A549 (cell line): ENCODE measurements around the gene C1orf53. TPM values are rescaled to one million over a fixed set of nuclear protein-coding genes. Genes with fewer than 3 reads are reported as not detected.

Source experiments
- ATAC-seq, 2 experiments: fragments of 200-7000 bp in 1 of 2; fragments of >200 bp in 1 of 2; cut with Nextera tagmentation in 1 of 2; cut with Tn5 transposase in 1 of 2; 3 replicates each; pipeline versions ENCODE4 v1.8.0 to v1.9.1; 2018 to 2020; ENCODE audit warnings: mild to moderate bottlenecking in 1 of 2, moderate library complexity in 1 of 2
- CTCF ChIA-PET: fragments of 300-600 bp; sonication (Branson Sonifier 250); formaldehyde crosslinking; extraction: SDS; loops from one replicate; lab custom pipeline; 2021; ENCODE audit warnings: antibody characterized with exemption, inconsistent platforms; lab: Yijun Ruan, JAX
- POLR2A ChIA-PET: fragments of 350-600 bp; formaldehyde crosslinking; extraction: SDS; loops from one replicate; lab custom pipeline; 2021; ENCODE audit warnings: antibody characterized with exemption, inconsistent platforms; lab: Yijun Ruan, JAX
- DNase-seq, 2 experiments: peaks; one replicate each; pipeline versions ENCODE4 v3.0.0 to v3.0.0-alpha.2; 2011 to 2016; ENCODE audit warnings: low read depth in 1 of 2, low spot score in 1 of 2
- FAIRE-seq: peaks from 2 replicates; lab custom pipeline; 2011; peaks lifted over from hg19 to GRCh38; lab: Jason Lieb, UNC
- H3K27ac ChIP-seq, 2 experiments: fragments of >200 bp; sonication (Bioruptor Twin); formaldehyde crosslinking; 3 replicates each; pipeline ENCODE4 v1.5.1; 2016 to 2017
- H3K4me1 ChIP-seq: fragments of >200 bp; sonication (Bioruptor Twin); formaldehyde crosslinking; 3 replicates; pipeline ENCODE4 v1.6.1; 2016
- H3K4me2 ChIP-seq: fragments of >200 bp; sonication (Bioruptor Twin); formaldehyde crosslinking; 3 replicates; pipeline ENCODE4 v1.6.1; 2016
- H3K4me3 ChIP-seq: fragments of >200 bp; sonication (Bioruptor Twin); formaldehyde crosslinking; 3 replicates; pipeline ENCODE4 v1.5.1; 2016
- H3K9me3 ChIP-seq: fragments of >200 bp; sonication (Bioruptor Twin); formaldehyde crosslinking; 3 replicates; pipeline ENCODE4 v1.6.1; 2016
- ATOH8 ChIP-seq: fragments of 250-450 bp; sonication (Bioruptor Pico); IDR thresholded peaks from 2 replicates; pipeline ENCODE4 v1.5.0; 2020; ENCODE audit warnings: low read depth, mild to moderate bottlenecking, moderate library complexity
- BCL3 ChIP-seq: fragments of >200 bp; sonication (Bioruptor Twin); formaldehyde crosslinking; IDR thresholded peaks from 3 replicates; pipeline ENCODE4 v1.6.1; 2016
- CEBPB ChIP-seq, 2 experiments: fragments of >200 bp in 1 of 2; sonication (Bioruptor Twin) in 1 of 2; formaldehyde crosslinking in 1 of 2; IDR thresholded peaks; 2 replicates each; pipeline ENCODE4 v1.6.1; 2012 to 2016
- ESRRA ChIP-seq: fragments of 150-350 bp; IDR thresholded peaks from 2 replicates; pipeline ENCODE4 v1.6.1; 2014; ENCODE audit warnings: mild to moderate bottlenecking, low read length, borderline replicate concordance
- FOSL2 ChIP-seq, 2 experiments: fragments of 450-650 bp in 1 of 2; fragments of >200 bp in 1 of 2; sonication (Bioruptor Twin) in 1 of 2; formaldehyde crosslinking; IDR thresholded peaks; 2 replicates each; pipeline versions ENCODE4 v1.5.0 to v1.6.1; 2016 to 2020; ENCODE audit warnings: mild to moderate bottlenecking in 1 of 2, moderate library complexity in 1 of 2
- GATA3 ChIP-seq: IDR thresholded peaks from 2 replicates; pipeline ENCODE4 v1.6.1; 2012; ENCODE audit warnings: borderline replicate concordance
- HDAC2 ChIP-seq: fragments of 200-600 bp; sonication (generic); IDR thresholded peaks from 2 replicates; pipeline ENCODE4 v1.6.1; 2016
- HES2 ChIP-seq: fragments of >200 bp; sonication (Bioruptor Twin); formaldehyde crosslinking; IDR thresholded peaks from 2 replicates; pipeline ENCODE4 v1.6.1; 2016
- HMGXB4 ChIP-seq: fragments of 250-450 bp; sonication (Bioruptor Pico); IDR thresholded peaks from 2 replicates; pipeline ENCODE4 v1.5.0; 2021; ENCODE audit warnings: mild to moderate bottlenecking, moderate library complexity, borderline replicate concordance
- HOXA7 ChIP-seq: fragments of 250-450 bp; sonication (Bioruptor Pico); IDR thresholded peaks from 2 replicates; pipeline ENCODE4 v1.5.0; 2020; ENCODE audit warnings: mild to moderate bottlenecking, moderate library complexity
- JUN ChIP-seq, 2 experiments: fragments of >200 bp; sonication (Bioruptor Twin); formaldehyde crosslinking; IDR thresholded peaks; 2 replicates in 1 of 2; 3 replicates in 1 of 2; pipeline ENCODE4 v1.6.1; 2016 to 2017
- MAFK ChIP-seq: fragments of 450-650 bp; IDR thresholded peaks from 2 replicates; pipeline ENCODE4 v1.6.1; 2014; ENCODE audit not compliant: partially characterized antibody
- MYC ChIP-seq: IDR thresholded peaks from 2 replicates; pipeline ENCODE4 v1.6.1; 2012; ENCODE audit warnings: mild to moderate bottlenecking, inconsistent platforms, low read length, improper control_type of control experiment, borderline replicate concordance
- NPAS2 ChIP-seq: fragments of 250-450 bp; sonication (Bioruptor Pico); IDR thresholded peaks from 2 replicates; pipeline ENCODE4 v1.8.0; 2022; ENCODE audit warnings: mild to moderate bottlenecking, moderate library complexity, borderline replicate concordance
- POLR2A ChIP-seq: IDR thresholded peaks from 2 replicates; pipeline ENCODE4 v1.6.1; 2012; ENCODE audit warnings: mild to moderate bottlenecking, low read length
- RCOR1 ChIP-seq: fragments of 150-350 bp; IDR thresholded peaks from 2 replicates; pipeline ENCODE4 v1.6.1; 2014; ENCODE audit warnings: antibody characterized with exemption, low read length, low read depth
- RNF2 ChIP-seq: fragments of 200-600 bp; sonication (generic); IDR thresholded peaks from 2 replicates; pipeline ENCODE4 v1.6.1; 2016; ENCODE audit warnings: low read depth, mild to moderate bottlenecking, antibody characterized with exemption, moderate library complexity, borderline replicate concordance
- SREBF2 ChIP-seq: fragments of 450-650 bp; IDR thresholded peaks from 2 replicates; pipeline ENCODE4 v1.6.1; 2014; ENCODE audit warnings: mild to moderate bottlenecking, moderate library complexity
- TP53 ChIP-seq: fragments of 250-450 bp; sonication (Bioruptor Pico); IDR thresholded peaks from 2 replicates; pipeline ENCODE4 v1.5.0; 2021; ENCODE audit warnings: mild to moderate bottlenecking, moderate library complexity
- USF2 ChIP-seq: fragments of 450-650 bp; IDR thresholded peaks from 2 replicates; pipeline ENCODE4 v1.6.1; 2014; ENCODE audit warnings: antibody characterized with exemption
- ZC3H11A ChIP-seq: fragments of 450-650 bp; IDR thresholded peaks from 2 replicates; pipeline ENCODE4 v1.6.1; 2014; ENCODE audit warnings: antibody characterized with exemption, mild to moderate bottlenecking
- ZNF302 ChIP-seq: fragments of 250-450 bp; sonication (Bioruptor Pico); IDR thresholded peaks from 2 replicates; pipeline ENCODE4 v1.9.0; 2021; ENCODE audit warnings: inconsistent platforms, mild to moderate bottlenecking, moderate library complexity
- WGBS: methylation state at CpG from one replicate; pipeline ENCODE4 v1.1.6; 2017; ENCODE audit errors: missing lambda C conversion rate; 5-methylcytosine and 5-hydroxymethylcytosine counted together
- polyA plus RNA-seq, 4 experiments: library from polyadenylated mRNA; depleted of rRNA in 3 of 4; stranded (reverse); fragments of >200 nt; fragmentation: RNase III in 1 of 4; extraction: RNeasy Plus Mini Kit Qiagen cat#74134 plus additional on column Dnase treatment in 1 of 4; gene quantifications; 2 replicates in 3 of 4; 3 replicates in 1 of 4; pipeline ENCODE4 v1.2.3, GENCODE V29; 2011 to 2017

C1orf53 gene
- polyA plus RNA-seq, 2 of the 4 experiments (the other 2 are of a cell fraction): 5.7 to 7.9 TPM

- Histone ChIP-seq H3K4me1 (peaks cover 9% of the 10 kb centered on the region), H3K27ac (no peak overlapping the region), H3K9me3 (no peaks in the 10 kb centered on the region), H3K4me2 (no peak overlapping the region), H3K4me3 (no peak overlapping the region)
- POLR2A ChIA-PET: no interaction called here
- no peak for ATAC-seq
- no peak for TF ChIP-seq RNF2
- no peak for TF ChIP-seq FOSL2 (IDR thresholded peaks at IDR 0.05)
- no peak for TF ChIP-seq FOSL2 (CRISPR knock-in tag; IDR thresholded peaks at IDR 0.05)
- TF ChIP-seq BCL3: no peak
- TF ChIP-seq HDAC2: no peak
- TF ChIP-seq MYC: no peak
- no peak for TF ChIP-seq CEBPB (IDR thresholded peaks at IDR 0.05)
- TF ChIP-seq USF2: no peak
- no peak for TF ChIP-seq NPAS2 (CRISPR knock-in tag)
- TF ChIP-seq ZC3H11A: no peak
- TF ChIP-seq, all 56 proteins: peak for 0
- 93% methylated on average over 25 of the region's 33 CpGs for WGBS
- FAIRE-seq: no peak
- CTCF ChIA-PET: interaction anchor here (0.7 to 1.8 kb wide), 3 partner anchors 19 to 402 kb away, joined by 3 to 5 read pairs (median 3); partner anchors contain the start of gene C1orf53
- DNase-seq: no peak
Observed at GRCh38 chr1:197921235-197922069, 19.0 kb downstream of the C1orf53 start.

GRCh38 chr1:197922070-197922390 lies 19.6 kb downstream of the C1orf53 start:
- POLR2A ChIA-PET: no interaction called here
- ATAC-seq (no peak), FAIRE-seq (no peak)
- Histone ChIP-seq H3K9me3 (no peaks in the 10 kb centered on the region), H3K4me1 (peaks cover 3% of the 10 kb centered on the region; the same call in 2 of the 3 replicates), H3K27ac (no peak overlapping the region), H3K4me3 (no peak overlapping the region)
- 90% methylated on average over 2 of the region's 2 CpGs for WGBS
- TF ChIP-seq POLR2A: no peak
- TF ChIP-seq ZNF302: no peak
- TF ChIP-seq HOXA7: no peak
- no peak for TF ChIP-seq SREBF2
- no peak for TF ChIP-seq MAFK
- TF ChIP-seq HES2: no peak
- TF ChIP-seq RCOR1: no peak
- no peak for TF ChIP-seq ATOH8 (CRISPR knock-in tag)
- TF ChIP-seq HMGXB4: no peak
- TF ChIP-seq JUN (IDR thresholded peaks at IDR 0.05): no peak
- TF ChIP-seq MYC: no peak
- TF ChIP-seq TP53 (CRISPR knock-in tag): no peak
- TF ChIP-seq ESRRA: no peak
- no peak for TF ChIP-seq GATA3
- TF ChIP-seq, all 56 proteins: peak for 0
- no peak overlapping the region for H3K4me2 ChIP-seq
- CTCF ChIA-PET: interaction anchor here (1.0 to 1.8 kb wide), 3 partner anchors 19 to 402 kb away, joined by 3 to 5 read pairs (median 4); partner anchors contain the start of gene C1orf53
- DNase-seq: no peak
